CD4-positive, alpha-beta memory T cell (primary cell): Measurements from ENCODE around the gene PARD3B. TPM values are rescaled to one million over a fixed set of nuclear protein-coding genes. Genes with fewer than 3 reads are reported as not detected.

Experiments used
- CTCF ChIA-PET: fragments of 350-600 bp; sonication (Branson Sonifier 250); formaldehyde crosslinking; loops from one replicate; lab custom pipeline; 2021; ENCODE audit warnings: inconsistent platforms; ENCODE audit not compliant: partially characterized antibody; lab: Charles Lee
- POLR2A ChIA-PET: fragments of 350-600 bp; sonication (Branson Sonifier 250); formaldehyde crosslinking; loops from one replicate; lab custom pipeline; 2021; ENCODE audit not compliant: partially characterized antibody; lab: Charles Lee
- DNase-seq, 5 donors: peaks; one replicate each; pipeline versions ENCODE4 v3.0.0 to v3.0.0-alpha.2; 2020 to 2022; ENCODE audit warnings: mixed read lengths in 1 of 5
- H3K27ac ChIP-seq: one replicate; pipeline ENCODE4 v1.7.0; 2013; ENCODE audit warnings: low read depth, low read length
- H3K27me3 ChIP-seq: 2 replicates; pipeline ENCODE4 v1.7.0; 2013; ENCODE audit warnings: mild to moderate bottlenecking, low read length, moderate library complexity; ENCODE audit not compliant: insufficient read depth
- H3K36me3 ChIP-seq: 2 replicates; pipeline ENCODE4 v1.7.0; 2013; ENCODE audit warnings: mild to moderate bottlenecking, low read length, moderate library complexity; ENCODE audit not compliant: insufficient read depth
- H3K4me1 ChIP-seq: 2 replicates; pipeline ENCODE4 v1.7.0; 2013; ENCODE audit warnings: mild to moderate bottlenecking, low read length, moderate library complexity; ENCODE audit not compliant: insufficient read depth
- H3K4me3 ChIP-seq, 2 donors: one replicate each; pipeline ENCODE4 v1.7.0; 2013; ENCODE audit warnings: low read length in 2 of 2, mild to moderate bottlenecking in 1 of 2
- H3K9me3 ChIP-seq, 2 donors: one replicate each; pipeline ENCODE4 v1.7.0; 2013; ENCODE audit warnings: low read length in 2 of 2, control low read depth in 1 of 2; ENCODE audit not compliant: control insufficient read depth in 1 of 2
- H3K27ac Mint-ChIP-seq, 7 donors: one replicate each; pipeline ENCODE4 v1.8.0; 2020 to 2021; ENCODE audit warnings: mixed read lengths in 7 of 7, mild to moderate bottlenecking in 6 of 7, inconsistent platforms in 3 of 7, moderate library complexity in 3 of 7
- H3K27me3 Mint-ChIP-seq, 2 donors: one replicate each; pipeline ENCODE4 v1.8.0; 2020 to 2021; ENCODE audit warnings: mixed read lengths in 2 of 2
- H3K36me3 Mint-ChIP-seq, 2 donors: one replicate each; pipeline ENCODE4 v1.8.0; 2020 to 2021; ENCODE audit warnings: mixed read lengths in 2 of 2, inconsistent platforms in 1 of 2, mild to moderate bottlenecking in 1 of 2
- H3K4me1 Mint-ChIP-seq, 4 donors: one replicate each; pipeline ENCODE4 v1.8.0; 2020 to 2021; ENCODE audit warnings: mixed read lengths in 4 of 4, mild to moderate bottlenecking in 1 of 4
- H3K4me3 Mint-ChIP-seq, 8 donors: one replicate each; pipeline ENCODE4 v1.8.0; 2020 to 2021; ENCODE audit warnings: mixed read lengths in 8 of 8, mild to moderate bottlenecking in 7 of 8, moderate library complexity in 6 of 8, inconsistent platforms in 3 of 8
- H3K9me3 Mint-ChIP-seq, 8 donors: one replicate each; pipeline ENCODE4 v1.8.0; 2020 to 2021; ENCODE audit warnings: mixed read lengths in 8 of 8, mild to moderate bottlenecking in 5 of 8, inconsistent platforms in 3 of 8, moderate library complexity in 1 of 8
- intact Hi-C: fragments of 100-400 bp; cut with micrococcal nuclease; formaldehyde crosslinking; loops from one replicate; pipeline ENCODE4 v1.15.1; 2023
- polyA plus RNA-seq, 2 donors: library from polyadenylated mRNA; unstranded; fragments of 300-500 nt; fragmentation: Illumina TruSeq; gene quantifications; one replicate each; pipeline ENCODE4 v1.2.3, GENCODE V29; 2021
- total RNA-seq, 2 experiments: library from RNA; stranded (reverse); gene quantifications; one replicate each; pipeline ENCODE4 v1.2.3, GENCODE V29; 2021

Gene PARD3B
- total and polyA plus RNA-seq, 4 experiments from 2014 or later: 0.44 to 1.3 (median 1.2) TPM; not detected in 1

DNA sequence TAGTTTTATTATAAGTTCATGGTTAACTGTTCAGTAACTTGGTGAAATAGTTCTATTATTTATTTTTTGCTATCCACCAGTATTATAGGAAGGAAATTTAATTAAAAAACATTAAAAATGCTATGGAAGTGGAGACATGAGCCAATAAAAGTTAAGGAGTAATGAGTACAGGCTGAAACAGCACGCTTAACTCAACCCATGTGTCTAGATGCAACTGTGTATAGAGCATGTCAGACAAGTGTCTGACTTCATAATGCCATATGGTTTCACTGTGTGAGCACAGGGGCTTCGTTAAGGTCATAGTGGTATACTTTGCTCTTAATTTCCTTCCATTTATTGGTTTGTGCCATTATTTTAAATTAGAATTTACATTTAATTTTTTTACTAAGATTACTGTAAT is 570.2 kb downstream of the PARD3B start:
- POLR2A ChIA-PET: no interaction called here
- H3K4me1 Mint-ChIP-seq: peaks cover 0 to 6% (median under 1%) of the 10 kb centered on the region in 4 donors
- peaks cover 1 to 3% of the 10 kb centered on the region in 2 donors for H3K36me3 Mint-ChIP-seq
- CTCF ChIA-PET: no interaction called here
- H3K4me3 Mint-ChIP-seq: no peak overlapping the region
- Histone ChIP-seq H3K9me3 (no peaks in the 10 kb centered on the region), H3K4me1 (no peaks in the 10 kb centered on the region), H3K27me3 (no peaks in the 10 kb centered on the region), H3K4me3 (no peak overlapping the region), H3K27ac (no peak overlapping the region), H3K36me3 (no peaks in the 10 kb centered on the region)
- intact Hi-C loops: no loop called here
- no peak overlapping the region for H3K27ac Mint-ChIP-seq
- DNase-seq: no peak
- H3K9me3 Mint-ChIP-seq: peaks cover 0 to 13% (median 3%) of the 10 kb centered on the region in 8 donors
- peaks cover 1 to 3% of the 10 kb centered on the region in 2 donors for H3K27me3 Mint-ChIP-seq

- no peak for DNase-seq
- H3K27ac ChIP-seq: no peak overlapping the region
- Mint-ChIP-seq H3K27ac (no peak overlapping the region), H3K27me3 (peaks cover 1 to 3% of the 10 kb centered on the region in 2 donors), H3K36me3 (peaks cover 1 to 3% of the 10 kb centered on the region in 2 donors), H3K9me3 (peaks cover 0 to 13% (median 2%) of the 10 kb centered on the region in 8 donors), H3K4me3 (peak overlapping the region in 1 of 8 donors; percentile 52), H3K4me1 (peaks cover 0 to 6% (median under 1%) of the 10 kb centered on the region in 4 donors)
- no peaks in the 10 kb centered on the region for H3K9me3 ChIP-seq
- H3K27me3 ChIP-seq: no peaks in the 10 kb centered on the region
- no peaks in the 10 kb centered on the region for H3K4me1 ChIP-seq
- H3K4me3 ChIP-seq: no peak overlapping the region
- POLR2A ChIA-PET: no interaction called here
- CTCF ChIA-PET: no interaction called here
- intact Hi-C loops: no loop called here
- H3K36me3 ChIP-seq: no peaks in the 10 kb centered on the region
These were observed 571.9 kb downstream of the PARD3B start for GRCh38 chr2:205117125-205117524.

DNA sequence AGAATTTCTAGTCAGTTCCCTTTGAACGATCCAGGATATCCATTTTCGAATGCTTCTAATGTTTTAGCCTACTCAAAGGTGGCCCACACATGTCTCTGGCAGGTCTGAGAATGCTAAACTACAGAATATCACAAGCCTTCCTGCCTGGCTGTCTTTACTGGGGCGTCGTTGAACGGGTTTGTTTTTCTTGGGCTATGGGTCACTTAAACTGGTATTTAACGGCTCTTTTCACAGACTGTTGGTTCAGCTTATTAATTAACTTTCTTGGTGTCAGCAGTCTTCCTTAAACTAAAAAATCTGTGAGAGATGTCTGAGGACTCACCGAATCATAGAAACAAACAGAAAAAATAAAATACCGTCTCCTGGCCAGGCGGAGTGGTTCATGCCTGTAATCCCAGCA is 573.9 kb downstream of the PARD3B start:
- CTCF ChIA-PET: no interaction called here
- no peaks in the 10 kb centered on the region for H3K36me3 ChIP-seq
- no peaks in the 10 kb centered on the region for H3K9me3 ChIP-seq
- Mint-ChIP-seq H3K4me1 (peaks cover 0 to 6% (median 1%) of the 10 kb centered on the region in 4 donors), H3K27me3 (peaks cover 1 to 3% of the 10 kb centered on the region in 2 donors), H3K36me3 (peaks cover 0 to 3% of the 10 kb centered on the region in 2 donors), H3K4me3 (no peak overlapping the region), H3K9me3 (peaks cover 0 to 7% (median 0%) of the 10 kb centered on the region in 8 donors), H3K27ac (peak overlapping the region in 1 of 7 donors; percentile 13)
- H3K4me3 ChIP-seq: no peak overlapping the region
- H3K4me1 ChIP-seq: no peaks in the 10 kb centered on the region
- no peaks in the 10 kb centered on the region for H3K27me3 ChIP-seq
- no peak for DNase-seq
- POLR2A ChIA-PET: no interaction called here
- H3K27ac ChIP-seq: no peak overlapping the region
- intact Hi-C loops: no loop called here

- intact Hi-C loops: no loop called here
- Mint-ChIP-seq H3K36me3 (no peaks in the 10 kb centered on the region), H3K4me3 (no peak overlapping the region), H3K27me3 (no peaks in the 10 kb centered on the region), H3K27ac (no peak overlapping the region), H3K9me3 (peaks cover 0 to 4% (median 0%) of the 10 kb centered on the region in 8 donors), H3K4me1 (peaks cover 14 to 20% (median 18%) of the 10 kb centered on the region in 4 donors)
- no peaks in the 10 kb centered on the region for H3K9me3 ChIP-seq
- DNase-seq: no peak
- POLR2A ChIA-PET: no interaction called here
- H3K27me3 ChIP-seq: no peaks in the 10 kb centered on the region
- no peak overlapping the region for H3K4me3 ChIP-seq
- H3K36me3 ChIP-seq: no peaks in the 10 kb centered on the region
- H3K4me1 ChIP-seq: peaks cover 21% of the 10 kb centered on the region
- CTCF ChIA-PET: interaction anchor here (0.8 kb wide), 1 partner anchor 14 kb away, joined by 3 read pairs; no protein-coding TSS in a partner anchor
- H3K27ac ChIP-seq: no peak overlapping the region
These were observed 583.5 kb downstream of the PARD3B start for GRCh38 chr2:205128726-205129125.

GRCh38 chr2:205129531-205129930 is 584.3 kb downstream of the PARD3B start:
- Histone ChIP-seq H3K36me3 (no peaks in the 10 kb centered on the region), H3K4me3 (no peak overlapping the region), H3K27me3 (no peaks in the 10 kb centered on the region), H3K9me3 (no peaks in the 10 kb centered on the region), H3K27ac (no peak overlapping the region), H3K4me1 (peaks cover 21% of the 10 kb centered on the region)
- peaks cover 0 to 4% (median 0%) of the 10 kb centered on the region in 8 donors for H3K9me3 Mint-ChIP-seq
- peak overlapping the region in 5 of 7 donors; percentile 19 to 84 (median 62) for H3K27ac Mint-ChIP-seq
- DNase-seq: no peak
- H3K4me1 Mint-ChIP-seq: peaks cover 14 to 20% (median 18%) of the 10 kb centered on the region in 4 donors
- no peaks in the 10 kb centered on the region for H3K36me3 Mint-ChIP-seq
- H3K27me3 Mint-ChIP-seq: no peaks in the 10 kb centered on the region
- intact Hi-C loops: no loop called here
- ChIA-PET CTCF (interaction anchor here (0.9 to 2.9 kb wide), 6 partner anchors 46 to 549 kb away, joined by 3 to 31 read pairs (median 6); no protein-coding TSS in a partner anchor), POLR2A (interaction anchor here (0.5 to 1.4 kb wide), 4 partner anchors 41 to 258 kb away, joined by 3 read pairs; no protein-coding TSS in a partner anchor)
- peak overlapping the region in 6 of 8 donors; percentile 3 to 52 (median 20) for H3K4me3 Mint-ChIP-seq

DNA sequence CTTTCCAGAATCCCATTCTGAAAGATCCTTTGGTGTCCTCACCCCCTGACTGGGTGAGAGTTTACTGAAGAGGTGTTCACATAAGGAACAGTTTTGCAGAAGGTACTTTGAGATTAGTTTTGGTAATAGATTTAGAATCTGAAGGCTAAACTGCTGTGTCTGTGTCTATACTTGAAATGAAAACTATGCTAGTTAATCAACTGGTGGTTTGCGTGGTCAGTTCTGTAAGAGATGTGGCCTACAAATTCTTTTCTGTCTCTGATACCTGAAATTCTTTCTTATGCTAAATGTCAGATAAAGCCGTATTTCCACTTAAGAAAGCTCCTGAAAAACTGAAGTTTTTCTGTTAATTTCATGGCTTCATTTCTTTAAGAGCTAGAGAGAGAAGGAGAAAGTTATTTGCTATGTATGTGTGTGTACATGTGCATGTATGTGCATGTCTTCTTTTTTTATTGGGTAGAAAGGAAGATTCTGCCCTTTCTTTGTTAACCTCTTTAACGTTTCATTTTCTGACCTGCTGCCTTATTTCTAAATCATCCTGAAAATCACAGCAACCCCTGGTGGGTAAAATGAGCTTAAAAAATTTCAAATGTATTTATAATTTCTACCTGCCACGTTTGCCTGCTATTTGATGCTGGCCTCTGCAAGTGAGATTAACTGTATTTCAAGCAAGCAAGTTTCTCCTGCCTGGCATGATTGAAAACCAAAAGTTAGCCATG is 585.0 kb downstream of the PARD3B start:
- no peaks in the 10 kb centered on the region for H3K36me3 Mint-ChIP-seq
- intact Hi-C loops: loop anchor here (1.0 kb wide), 1 partner anchor 259 kb away; no protein-coding TSS in a partner anchor
- H3K9me3 ChIP-seq: no peaks in the 10 kb centered on the region
- peak in 2 of 5 donors; percentile 5 to 22 for DNase-seq
- H3K27me3 Mint-ChIP-seq: no peaks in the 10 kb centered on the region
- ChIA-PET POLR2A (interaction anchor here (1.0 to 1.4 kb wide), 6 partner anchors 45 to 258 kb away, joined by 3 to 5 read pairs (median 3); no protein-coding TSS in a partner anchor), CTCF (interaction anchor here (0.9 to 2.9 kb wide), 7 partner anchors 47 to 549 kb away, joined by 3 to 31 read pairs (median 6); no protein-coding TSS in a partner anchor)
- H3K36me3 ChIP-seq: no peaks in the 10 kb centered on the region
- H3K4me1 ChIP-seq: peaks cover 21% of the 10 kb centered on the region
- no peak overlapping the region for H3K27ac ChIP-seq
- H3K9me3 Mint-ChIP-seq: peaks cover 0 to 3% (median 0%) of the 10 kb centered on the region in 8 donors
- H3K27me3 ChIP-seq: no peaks in the 10 kb centered on the region
- peak overlapping the region in 3 of 7 donors; percentile 6 to 54 (median 29) for H3K27ac Mint-ChIP-seq
- H3K4me3 ChIP-seq: no peak overlapping the region
- H3K4me3 Mint-ChIP-seq: peak overlapping the region in 1 of 8 donors; percentile 18
- peaks cover 14 to 20% (median 18%) of the 10 kb centered on the region in 4 donors for H3K4me1 Mint-ChIP-seq

GRCh38 chr2:205133544-205133943 is 588.3 kb downstream of the PARD3B start:
- H3K9me3 ChIP-seq: no peaks in the 10 kb centered on the region
- CTCF ChIA-PET: no interaction called here
- H3K27ac Mint-ChIP-seq: no peak overlapping the region
- no peaks in the 10 kb centered on the region for H3K36me3 ChIP-seq
- H3K4me3 Mint-ChIP-seq: no peak overlapping the region
- no peaks in the 10 kb centered on the region for H3K9me3 Mint-ChIP-seq
- no peaks in the 10 kb centered on the region for H3K27me3 Mint-ChIP-seq
- intact Hi-C loops: no loop called here
- no peak overlapping the region for H3K4me3 ChIP-seq
- H3K27me3 ChIP-seq: no peaks in the 10 kb centered on the region
- H3K4me1 ChIP-seq: peaks cover 21% of the 10 kb centered on the region
- POLR2A ChIA-PET: no interaction called here
- DNase-seq: no peak
- no peak overlapping the region for H3K27ac ChIP-seq
- peaks cover 0 to 5% of the 10 kb centered on the region in 2 donors for H3K36me3 Mint-ChIP-seq
- H3K4me1 Mint-ChIP-seq: peaks cover 14 to 20% (median 18%) of the 10 kb centered on the region in 4 donors
